GM21360 (cell line): ENCODE measurements around the gene CMSS1.

ENCODE experiments used
- ATAC-seq: cut with Tn5 transposase; IDR thresholded peaks from one replicate; pipeline ENCODE4 v1.9.1; 2021; ENCODE audit warnings: mild to moderate bottlenecking, moderate library complexity; ENCODE audit not compliant: unreplicated experiment

Gene CMSS1

GRCh38 chr3:99928771-99929744 is 111.4 kb downstream of the CMSS1 start:
- no peak for ATAC-seq

GRCh38 chr3:99929745-99930139 is 112.1 kb downstream of the CMSS1 start:
- no peak for ATAC-seq

- no peak for ATAC-seq
Observed at GRCh38 chr3:99931059-99931458, 113.4 kb downstream of the CMSS1 start.

GRCh38 chr3:99933971-99934750 is 116.5 kb downstream of the CMSS1 start:
- ATAC-seq: no peak

GRCh38 chr3:99934975-99935797 is 117.5 kb downstream of the CMSS1 start:
- no peak for ATAC-seq

- ATAC-seq: no peak
Observed at GRCh38 chr3:99938270-99938911, 120.7 kb downstream of the CMSS1 start.

- no peak for ATAC-seq
Observed at GRCh38 chr3:99939876-99940275, 122.2 kb downstream of the CMSS1 start.

GRCh38 chr3:99940350-99940749 is 122.7 kb downstream of the CMSS1 start:
- no peak for ATAC-seq

- ATAC-seq: no peak
Observed at GRCh38 chr3:99941211-99941610, 123.5 kb downstream of the CMSS1 start.

GRCh38 chr3:99943931-99944761 is 126.5 kb downstream of the CMSS1 start:
- ATAC-seq: no peak

GRCh38 chr3:99945328-99945995 is 127.8 kb downstream of the CMSS1 start:
- ATAC-seq: no peak

- ATAC-seq: no peak
Observed at GRCh38 chr3:99947356-99947755, 129.7 kb downstream of the CMSS1 start.

- no peak for ATAC-seq
Observed at GRCh38 chr3:99948467-99949089, 130.9 kb downstream of the CMSS1 start.

GRCh38 chr3:99949956-99950670 is 132.5 kb downstream of the CMSS1 start:
- ATAC-seq: no peak

- ATAC-seq: no peak
Observed at GRCh38 chr3:99950921-99951320, 133.3 kb downstream of the CMSS1 start.

- no peak for ATAC-seq
Observed at GRCh38 chr3:99951701-99952100, 134.0 kb downstream of the CMSS1 start.

- ATAC-seq: no peak
Observed at GRCh38 chr3:99952306-99952705, 134.6 kb downstream of the CMSS1 start.

- ATAC-seq: no peak
Observed at GRCh38 chr3:99953596-99953995, 135.9 kb downstream of the CMSS1 start.
